Measurements from ENCODE around the gene TNFAIP6. TPM values are rescaled to one million over a fixed set of nuclear protein-coding genes. Genes with fewer than 3 reads are reported as not detected.

TNFAIP6 gene
- polyA plus RNA-seq, 10 donors = 8.4 to 22.5 (median 17.1) TPM

GRCh38 chr2:151358166-151358970, 976 bp downstream of the TNFAIP6 start:
- peak in 1 of 3 donors; percentile 55 for DNase-seq

- DNase-seq = no peak
Measured at GRCh38 chr2:151359768-151360461, 2.5 kb downstream of the TNFAIP6 start.

GRCh38 chr2:151361674-151362370, 4.4 kb downstream of the TNFAIP6 start:
- peak in 2 of 3 donors; percentile 58 to 73 for DNase-seq

- peak in 2 of 3 donors; percentile 63 to 82 for DNase-seq
Measured at GRCh38 chr2:151363709-151364108, 6.3 kb downstream of the TNFAIP6 start.

- DNase-seq = no peak
Measured at GRCh38 chr2:151367571-151367970, 10.2 kb downstream of the TNFAIP6 start.

- no peak for DNase-seq
Measured at GRCh38 chr2:151374436-151374835, 17.0 kb downstream of the TNFAIP6 start.

- DNase-seq = no peak
Measured at GRCh38 chr2:151379169-151379568, 21.8 kb downstream of the TNFAIP6 start.

- DNase-seq = no peak
Measured at GRCh38 chr2:151380580-151381235, 23.3 kb downstream of the TNFAIP6 start.

- no peak for DNase-seq
Measured at GRCh38 chr2:151381266-151381665, 23.9 kb downstream of the TNFAIP6 start.

- DNase-seq = no peak
Measured at GRCh38 chr2:151388011-151388410, 30.6 kb downstream of the TNFAIP6 start.

GRCh38 chr2:151391436-151391835, 34.0 kb downstream of the TNFAIP6 start:
- DNase-seq = no peak

- DNase-seq = no peak
Measured at GRCh38 chr2:151394509-151394908, 37.1 kb downstream of the TNFAIP6 start.

GRCh38 chr2:151395509-151396374, 38.4 kb downstream of the TNFAIP6 start:
- no peak for DNase-seq

- DNase-seq = no peak
Measured at GRCh38 chr2:151399981-151400380, 42.6 kb downstream of the TNFAIP6 start.

GRCh38 chr2:151401149-151401548, 43.8 kb downstream of the TNFAIP6 start:
- no peak for DNase-seq

- no peak for DNase-seq
Measured at GRCh38 chr2:151403914-151404313, 46.5 kb downstream of the TNFAIP6 start.

GRCh38 chr2:151405376-151405775, 48.0 kb downstream of the TNFAIP6 start:
- no peak for DNase-seq

GRCh38 chr2:151407281-151407680, 49.9 kb downstream of the TNFAIP6 start:
- no peak for DNase-seq

- DNase-seq = peak in 1 of 3 donors; percentile 11
Measured at GRCh38 chr2:151408788-151409600, 51.6 kb downstream of the TNFAIP6 start.

Measured in muscle of back (tissue), 11 donors.